Measurements from ENCODE around the gene PDZD4.
A peak's percentile ranks its signal among the peaks of the same experiment; 100 is the strongest.

The PDZD4 gene

GRCh38 chrX:153766098-153766817, 64.1 kb downstream of the PDZD4 start:
- no peak overlapping the region for H3K27ac Mint-ChIP-seq (ENCODE audit: low read depth)
- no peak for ATAC-seq (replicated peaks; ENCODE audit: extremely low read depth, poor library complexity, severe bottlenecking)

GRCh38 chrX:153765138-153766079, 64.9 kb downstream of the PDZD4 start:
- Mint-ChIP-seq H3K27me3 (no peaks in the 10 kb centered on the region), H3K27ac (ENCODE audit: low read depth) (no peak overlapping the region), H3K36me3 (ENCODE audit: insufficient read depth) (no peaks in the 10 kb centered on the region), H3K9me3 (no peaks in the 10 kb centered on the region), H3K4me1 (peaks cover 19% of the 10 kb centered on the region), H3K4me3 (no peak overlapping the region)
- no peak for ATAC-seq (replicated peaks; ENCODE audit: extremely low read depth, poor library complexity, severe bottlenecking)
- no peak for DNase-seq (ENCODE audit: low spot score in 2 of 2)

More at GRCh38 chrX:153766098-153766817, 64.1 kb downstream of the PDZD4 start:
- Mint-ChIP-seq H3K9me3 (no peaks in the 10 kb centered on the region), H3K36me3 (ENCODE audit: insufficient read depth) (no peaks in the 10 kb centered on the region), H3K27me3 (no peaks in the 10 kb centered on the region), H3K4me1 (peaks cover 19% of the 10 kb centered on the region), H3K4me3 (no peak overlapping the region)
- DNase-seq (ENCODE audit: low spot score in 2 of 2) = no peak

GRCh38 chrX:153764786-153765137, 65.6 kb downstream of the PDZD4 start:
- Mint-ChIP-seq H3K9me3 (no peaks in the 10 kb centered on the region), H3K27ac (ENCODE audit: low read depth) (no peak overlapping the region), H3K4me3 (no peak overlapping the region), H3K27me3 (no peaks in the 10 kb centered on the region), H3K4me1 (peaks cover 19% of the 10 kb centered on the region), H3K36me3 (ENCODE audit: insufficient read depth) (no peaks in the 10 kb centered on the region)
- no peak for ATAC-seq (replicated peaks; ENCODE audit: extremely low read depth, poor library complexity, severe bottlenecking)
- no peak for DNase-seq (ENCODE audit: low spot score in 2 of 2)

- no peaks in the 10 kb centered on the region for H3K27me3 Mint-ChIP-seq
- no peaks in the 10 kb centered on the region for H3K36me3 Mint-ChIP-seq (ENCODE audit: insufficient read depth)
- no peak within 1 kb of the TSS for H3K27ac Mint-ChIP-seq (ENCODE audit: low read depth)
- ATAC-seq (replicated peaks; ENCODE audit: extremely low read depth, poor library complexity, severe bottlenecking) (peak; percentile 73), DNase-seq (ENCODE audit: low spot score in 2 of 2) (peak; percentile 44 to 54)
- no peaks in the 10 kb centered on the region for H3K9me3 Mint-ChIP-seq
- peaks cover 19% of the 10 kb centered on the region for H3K4me1 Mint-ChIP-seq
- H3K4me3 Mint-ChIP-seq = no peak within 1 kb of the TSS
These were observed 66.2 kb downstream of the PDZD4 start, which contains the start of gene PLXNB3 for GRCh38 chrX:153763989-153764755. PLXNB3 (plus strand) TSS chrX:153764249; CDS start chrX:153765536, 1,287 bp downstream.

- peaks cover 19% of the 10 kb centered on the region for H3K4me1 Mint-ChIP-seq
- no peak overlapping the region for H3K4me3 Mint-ChIP-seq
- H3K27me3 Mint-ChIP-seq = no peaks in the 10 kb centered on the region
- no peaks in the 10 kb centered on the region for H3K36me3 Mint-ChIP-seq (ENCODE audit: insufficient read depth)
- DNase-seq (ENCODE audit: low spot score in 2 of 2) (no peak), ATAC-seq (replicated peaks; ENCODE audit: extremely low read depth, poor library complexity, severe bottlenecking) (no peak)
- H3K27ac Mint-ChIP-seq (ENCODE audit: low read depth) = no peak overlapping the region
- H3K9me3 Mint-ChIP-seq = no peaks in the 10 kb centered on the region
These were observed 66.9 kb downstream of the PDZD4 start for GRCh38 chrX:153763298-153763932.

- Mint-ChIP-seq H3K27me3 (no peaks in the 10 kb centered on the region), H3K4me3 (no peak overlapping the region), H3K9me3 (no peaks in the 10 kb centered on the region), H3K4me1 (peaks cover 13% of the 10 kb centered on the region), H3K27ac (ENCODE audit: low read depth) (no peak overlapping the region), H3K36me3 (ENCODE audit: insufficient read depth) (no peaks in the 10 kb centered on the region)
- DNase-seq (ENCODE audit: low spot score in 2 of 2) (no peak), ATAC-seq (replicated peaks; ENCODE audit: extremely low read depth, poor library complexity, severe bottlenecking) (no peak)
These were observed 67.6 kb downstream of the PDZD4 start for GRCh38 chrX:153762626-153763173.

- H3K27me3 Mint-ChIP-seq = no peaks in the 10 kb centered on the region
- ATAC-seq (replicated peaks; ENCODE audit: extremely low read depth, poor library complexity, severe bottlenecking) = no peak
- H3K36me3 Mint-ChIP-seq (ENCODE audit: insufficient read depth) = no peaks in the 10 kb centered on the region
- H3K27ac Mint-ChIP-seq (ENCODE audit: low read depth) = no peak overlapping the region
- peaks cover 13% of the 10 kb centered on the region for H3K4me1 Mint-ChIP-seq
- no peaks in the 10 kb centered on the region for H3K9me3 Mint-ChIP-seq
- no peak for DNase-seq (ENCODE audit: low spot score in 2 of 2)
- no peak overlapping the region for H3K4me3 Mint-ChIP-seq
These were observed 68.5 kb downstream of the PDZD4 start for GRCh38 chrX:153761863-153762262.

GRCh38 chrX:153755136-153755535, 75.2 kb downstream of the PDZD4 start:
- H3K9me3 Mint-ChIP-seq = no peaks in the 10 kb centered on the region

More at GRCh38 chrX:153755136-153755535, 75.2 kb downstream of the PDZD4 start:
- Mint-ChIP-seq H3K4me3 (no peak overlapping the region), H3K27me3 (peaks cover 2% of the 10 kb centered on the region), H3K4me1 (no peaks in the 10 kb centered on the region), H3K27ac (ENCODE audit: low read depth) (no peak overlapping the region), H3K36me3 (ENCODE audit: insufficient read depth) (no peaks in the 10 kb centered on the region)
- ATAC-seq (replicated peaks; ENCODE audit: extremely low read depth, poor library complexity, severe bottlenecking) (no peak), DNase-seq (ENCODE audit: low spot score in 2 of 2) (no peak)
